ENCODE measurements around the gene CD48. TPM values are rescaled to one million over a fixed set of nuclear protein-coding genes. Genes with fewer than 3 reads are reported as not detected.

Gene CD48
- total RNA-seq, 2 donors from 2014 or later = 0.55 to 1.1 TPM

DNA sequence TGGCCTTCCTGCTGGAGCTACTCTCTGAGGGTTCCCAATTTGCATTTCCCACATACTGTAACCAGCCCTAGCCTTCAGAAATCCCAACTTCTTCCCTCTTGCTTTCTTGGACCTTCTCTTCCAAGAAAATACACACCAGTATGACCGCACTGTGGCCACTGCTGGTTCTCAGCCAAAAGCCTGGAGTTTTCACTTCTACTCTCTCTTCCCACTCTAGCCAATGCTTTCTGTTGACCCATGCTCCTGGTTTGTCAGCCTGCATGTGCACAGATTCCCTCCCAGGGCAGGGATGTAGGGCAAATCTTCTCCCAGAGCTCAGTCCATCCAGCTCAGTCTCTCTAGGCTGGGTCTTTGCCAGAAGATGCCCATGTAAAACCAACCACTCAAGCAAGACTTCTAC is 65.4 kb downstream of the CD48 start:
- H3K4me1 ChIP-seq (ENCODE audit: control insufficient read depth, insufficient read depth, low read length) = peaks cover 10% of the 10 kb centered on the region
- 98% methylated on average over 1 of the region's 1 CpG; no CpG with 5 or more reads in 1 of the 2 experiments for WGBS, 2 experiments (ENCODE audit: insufficient coverage in 1 of 2, insufficient read length in 1 of 2)
- Mint-ChIP-seq H3K4me3 (no peak overlapping the region), H3K36me3 (ENCODE audit: low read depth) (no peaks in the 10 kb centered on the region), H3K4me1 (peaks cover 24% of the 10 kb centered on the region), H3K27ac (peak overlapping the region; percentile 9), H3K9me3 (peaks cover 6% of the 10 kb centered on the region), H3K27me3 (ENCODE audit: insufficient read depth) (no peaks in the 10 kb centered on the region)
- H3K27ac ChIP-seq (ENCODE audit: low read depth, low read length) = no peak overlapping the region
- H3K27me3 ChIP-seq (ENCODE audit: control insufficient read depth, insufficient read depth, low read length, poor library complexity, severe bottlenecking) = no peaks in the 10 kb centered on the region
- DNase-seq = no peak
- H3K9ac ChIP-seq (ENCODE audit: extremely low read depth, low read length, poor library complexity, severe bottlenecking) = no peak overlapping the region
- TF ChIP-seq, protein P1, sequence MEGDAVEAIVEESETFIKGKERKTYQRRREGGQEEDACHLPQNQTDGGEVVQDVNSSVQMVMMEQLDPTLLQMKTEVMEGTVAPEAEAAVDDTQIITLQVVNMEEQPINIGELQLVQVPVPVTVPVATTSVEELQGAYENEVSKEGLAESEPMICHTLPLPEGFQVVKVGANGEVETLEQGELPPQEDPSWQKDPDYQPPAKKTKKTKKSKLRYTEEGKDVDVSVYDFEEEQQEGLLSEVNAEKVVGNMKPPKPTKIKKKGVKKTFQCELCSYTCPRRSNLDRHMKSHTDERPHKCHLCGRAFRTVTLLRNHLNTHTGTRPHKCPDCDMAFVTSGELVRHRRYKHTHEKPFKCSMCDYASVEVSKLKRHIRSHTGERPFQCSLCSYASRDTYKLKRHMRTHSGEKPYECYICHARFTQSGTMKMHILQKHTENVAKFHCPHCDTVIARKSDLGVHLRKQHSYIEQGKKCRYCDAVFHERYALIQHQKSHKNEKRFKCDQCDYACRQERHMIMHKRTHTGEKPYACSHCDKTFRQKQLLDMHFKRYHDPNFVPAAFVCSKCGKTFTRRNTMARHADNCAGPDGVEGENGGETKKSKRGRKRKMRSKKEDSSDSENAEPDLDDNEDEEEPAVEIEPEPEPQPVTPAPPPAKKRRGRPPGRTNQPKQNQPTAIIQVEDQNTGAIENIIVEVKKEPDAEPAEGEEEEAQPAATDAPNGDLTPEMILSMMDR (conservative IDR thresholded peaks at IDR 0.05) = no peak
- peaks cover 11% of the 10 kb centered on the region for H3K9me3 ChIP-seq (ENCODE audit: control insufficient read depth, low read length)
- H3K4me3 ChIP-seq (ENCODE audit: low read length) = no peak overlapping the region
- no peaks in the 10 kb centered on the region for H3K36me3 ChIP-seq (ENCODE audit: control insufficient read depth, insufficient read depth, low read length)

DNA sequence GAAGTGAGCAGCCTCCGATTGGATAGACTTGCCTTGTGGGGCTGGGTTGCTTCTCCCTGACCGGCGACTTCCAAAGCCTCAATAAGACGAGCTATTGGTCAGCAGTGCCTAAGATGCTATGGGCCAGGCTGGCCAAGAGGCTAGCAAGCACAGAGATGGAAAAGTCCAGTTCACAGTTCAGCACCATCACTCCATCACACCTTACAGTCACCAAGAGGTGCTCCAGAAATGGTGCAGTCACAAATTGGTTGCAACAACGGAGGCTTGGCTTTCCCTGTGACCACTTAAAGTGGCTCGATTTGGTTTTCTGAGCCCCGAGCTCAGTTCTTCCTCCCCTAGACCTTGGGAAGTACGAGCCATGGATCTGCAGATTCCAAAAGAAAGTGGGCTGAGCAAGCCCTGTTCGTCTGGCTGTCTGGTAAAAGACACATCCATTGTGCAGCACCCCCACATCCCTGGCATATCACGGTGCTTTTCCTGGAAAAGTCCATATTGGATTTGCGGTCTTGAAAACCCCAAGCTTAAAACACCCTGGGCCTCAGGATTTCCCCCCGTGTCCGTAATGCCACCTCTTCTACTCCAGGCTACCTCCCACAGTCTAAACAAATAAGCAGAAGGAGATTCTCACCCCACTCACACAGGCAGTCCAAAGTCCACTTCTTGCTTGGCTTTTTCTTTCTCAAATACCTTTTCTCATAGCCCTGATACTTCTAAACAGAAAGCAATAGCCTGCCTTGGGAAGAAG is 66.1 kb downstream of the CD48 start:
- Histone ChIP-seq H3K4me3 (ENCODE audit: low read length) (no peak overlapping the region), H3K27ac (ENCODE audit: low read depth, low read length) (no peak overlapping the region), H3K36me3 (ENCODE audit: control insufficient read depth, insufficient read depth, low read length) (no peaks in the 10 kb centered on the region), H3K9ac (ENCODE audit: extremely low read depth, low read length, poor library complexity, severe bottlenecking) (no peak overlapping the region), H3K4me1 (ENCODE audit: control insufficient read depth, insufficient read depth, low read length) (peaks cover 5% of the 10 kb centered on the region), H3K9me3 (ENCODE audit: control insufficient read depth, low read length) (peaks cover 11% of the 10 kb centered on the region), H3K27me3 (ENCODE audit: control insufficient read depth, insufficient read depth, low read length, poor library complexity, severe bottlenecking) (no peaks in the 10 kb centered on the region)
- peaks cover 6% of the 10 kb centered on the region for H3K9me3 Mint-ChIP-seq
- DNase-seq = no peak
- WGBS, 2 experiments (ENCODE audit: insufficient coverage in 1 of 2, insufficient read length in 1 of 2) = 91 to 94% methylated on average over 10 to 13 of the region's 13 CpGs
- H3K27me3 Mint-ChIP-seq (ENCODE audit: insufficient read depth) = no peaks in the 10 kb centered on the region
- H3K4me1 Mint-ChIP-seq = peaks cover 19% of the 10 kb centered on the region
- H3K27ac Mint-ChIP-seq = no peak overlapping the region
- no peak overlapping the region for H3K4me3 Mint-ChIP-seq
- H3K36me3 Mint-ChIP-seq (ENCODE audit: low read depth) = no peaks in the 10 kb centered on the region
- TF ChIP-seq, protein P1 (conservative IDR thresholded peaks at IDR 0.05) = no peak

DNA sequence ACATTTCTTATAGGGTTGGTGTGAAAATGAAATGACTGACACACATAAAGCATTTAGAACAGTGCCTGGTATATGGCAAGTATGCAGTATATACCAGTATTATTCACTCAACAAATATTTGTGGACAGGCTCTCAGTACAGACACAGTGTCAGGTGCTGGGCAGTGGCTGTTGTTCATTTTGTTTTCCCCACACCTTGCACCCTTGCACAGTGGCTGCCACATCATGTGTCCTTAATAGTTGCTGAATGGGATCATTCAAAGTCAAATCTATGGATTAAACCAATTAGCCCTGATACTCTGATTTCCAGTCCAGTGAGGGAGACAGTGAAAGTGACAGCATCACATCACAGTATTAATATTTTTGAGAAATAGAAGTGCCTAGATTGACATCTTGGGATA is 67.2 kb downstream of the CD48 start:
- H3K9me3 ChIP-seq (ENCODE audit: control insufficient read depth, low read length) = peaks cover 6% of the 10 kb centered on the region
- peaks cover 5% of the 10 kb centered on the region for H3K4me1 ChIP-seq (ENCODE audit: control insufficient read depth, insufficient read depth, low read length)
- Mint-ChIP-seq H3K36me3 (ENCODE audit: low read depth) (no peaks in the 10 kb centered on the region), H3K4me3 (no peak overlapping the region), H3K9me3 (peaks cover 4% of the 10 kb centered on the region), H3K4me1 (peaks cover 18% of the 10 kb centered on the region), H3K27ac (no peak overlapping the region), H3K27me3 (ENCODE audit: insufficient read depth) (no peaks in the 10 kb centered on the region)
- no peak for DNase-seq
- no peak overlapping the region for H3K27ac ChIP-seq (ENCODE audit: low read depth, low read length)
- no peaks in the 10 kb centered on the region for H3K36me3 ChIP-seq (ENCODE audit: control insufficient read depth, insufficient read depth, low read length)
- H3K4me3 ChIP-seq (ENCODE audit: low read length) = no peak overlapping the region
- H3K9ac ChIP-seq (ENCODE audit: extremely low read depth, low read length, poor library complexity, severe bottlenecking) = no peak overlapping the region
- no peaks in the 10 kb centered on the region for H3K27me3 ChIP-seq (ENCODE audit: control insufficient read depth, insufficient read depth, low read length, poor library complexity, severe bottlenecking)
- TF ChIP-seq, protein P1 (conservative IDR thresholded peaks at IDR 0.05) = no peak

All from endodermal cell (in vitro differentiated cells).